T follicular helper cell (primary cell): ENCODE measurements around the gene MLYCD.

Experiments
- DNase-seq: peaks from one replicate; pipeline ENCODE4 v3.0.0-alpha.2; 2020; ENCODE audit warnings: low read depth

The MLYCD gene

DNA sequence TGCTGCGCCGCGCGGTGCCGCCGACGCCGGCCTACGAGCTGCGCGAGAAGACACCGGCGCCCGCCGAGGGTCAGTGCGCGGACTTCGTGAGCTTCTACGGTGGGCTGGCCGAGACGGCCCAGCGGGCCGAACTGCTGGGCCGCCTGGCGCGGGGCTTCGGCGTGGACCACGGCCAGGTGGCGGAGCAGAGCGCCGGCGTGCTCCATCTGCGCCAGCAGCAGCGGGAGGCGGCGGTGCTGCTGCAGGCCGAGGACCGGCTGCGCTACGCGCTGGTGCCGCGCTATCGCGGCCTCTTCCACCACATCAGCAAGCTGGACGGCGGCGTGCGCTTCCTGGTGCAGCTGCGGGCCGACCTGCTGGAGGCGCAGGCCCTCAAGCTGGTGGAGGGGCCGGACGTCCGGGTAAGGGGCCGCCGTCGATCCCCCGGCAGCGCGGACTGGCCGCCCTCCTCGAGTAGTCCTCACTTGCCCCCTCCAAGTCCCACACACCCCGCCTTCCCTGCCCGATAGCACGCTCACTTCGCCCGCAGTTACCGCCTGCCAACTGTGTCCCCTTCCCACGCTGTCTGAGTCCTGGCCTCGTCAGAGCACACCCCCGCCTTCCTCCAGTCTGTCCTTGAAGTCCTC lies 470 bp downstream of the MLYCD start:
- peak; percentile 0 for DNase-seq

GRCh38 chr16:83899978-83900377 lies 1.1 kb downstream of the MLYCD start:
- no peak for DNase-seq

GRCh38 chr16:83900571-83900970 lies 1.7 kb downstream of the MLYCD start:
- DNase-seq: no peak

DNA sequence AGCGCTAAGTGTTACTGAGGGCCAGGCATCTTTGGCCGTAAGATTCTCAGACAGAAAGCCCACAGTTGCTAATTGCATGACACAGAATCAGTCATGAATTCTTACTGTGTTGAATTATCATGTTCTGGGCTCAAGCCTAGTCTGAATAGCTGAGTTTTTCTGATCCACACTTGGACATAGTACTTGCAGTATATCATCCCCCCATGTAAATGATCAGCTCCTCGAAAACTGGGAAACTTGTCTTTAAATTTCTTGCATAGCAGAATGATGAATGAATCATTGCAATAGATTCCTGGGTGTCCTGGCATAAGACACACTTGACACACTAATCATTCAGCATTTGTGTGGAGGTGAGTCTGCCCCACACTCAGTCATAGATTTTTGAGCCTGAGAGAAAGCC lies 2.2 kb downstream of the MLYCD start:
- no peak for DNase-seq

- DNase-seq: no peak
Measured at GRCh38 chr16:83903751-83904150, 4.8 kb downstream of the MLYCD start.

DNA sequence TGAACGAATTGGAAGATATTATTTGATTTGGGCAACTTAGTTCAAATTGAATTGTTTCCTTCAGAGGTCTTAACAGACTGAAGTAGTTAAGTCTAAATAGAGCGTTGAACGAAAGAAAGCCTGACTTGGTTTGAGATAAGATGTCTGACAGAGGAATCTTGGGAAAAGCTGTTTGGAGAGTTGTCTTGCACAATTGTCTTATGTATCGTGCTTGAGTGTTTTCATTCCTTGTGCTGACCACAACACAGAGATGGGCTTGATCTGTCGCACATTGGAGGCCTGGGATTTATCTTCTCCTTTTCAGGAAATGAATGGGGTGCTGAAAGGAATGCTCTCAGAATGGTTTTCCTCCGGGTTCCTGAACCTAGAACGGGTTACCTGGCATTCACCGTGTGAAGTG lies 7.8 kb downstream of the MLYCD start:
- DNase-seq: no peak

GRCh38 chr16:83907111-83907510 lies 8.2 kb downstream of the MLYCD start:
- DNase-seq: no peak

DNA sequence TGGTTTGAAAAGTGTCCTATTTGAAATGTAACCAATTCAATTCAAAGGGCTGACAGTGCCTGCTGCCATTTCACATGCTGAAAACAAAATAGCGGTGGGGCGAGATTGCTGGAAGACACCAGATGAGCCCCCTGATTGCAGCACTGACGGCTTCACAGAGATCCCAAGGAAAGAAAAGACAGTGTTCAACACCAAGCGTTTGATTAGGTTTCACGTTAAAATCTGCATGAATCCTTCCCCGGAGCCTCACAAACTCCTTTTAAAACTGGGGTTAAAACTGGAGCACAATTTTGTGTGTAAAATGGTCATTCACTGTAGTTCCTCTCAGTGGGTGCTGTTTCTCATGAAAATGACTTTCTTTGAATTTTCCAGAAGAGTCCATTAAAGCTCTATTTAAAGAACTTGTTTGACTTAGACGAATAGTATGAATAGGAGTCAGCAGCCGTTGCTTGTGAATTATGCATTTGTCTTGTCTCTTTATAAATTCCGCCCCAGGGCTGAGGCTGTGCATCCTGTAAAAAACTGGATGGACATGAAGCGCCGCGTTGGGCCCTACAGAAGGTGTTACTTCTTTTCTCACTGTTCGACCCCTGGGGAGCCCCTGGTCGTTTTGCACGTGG lies 8.8 kb downstream of the MLYCD start:
- no peak for DNase-seq

- no peak for DNase-seq
Measured at GRCh38 chr16:83908798-83909197, 9.9 kb downstream of the MLYCD start.

- no peak for DNase-seq
Measured at GRCh38 chr16:83911290-83911689, 12.4 kb downstream of the MLYCD start.

DNA sequence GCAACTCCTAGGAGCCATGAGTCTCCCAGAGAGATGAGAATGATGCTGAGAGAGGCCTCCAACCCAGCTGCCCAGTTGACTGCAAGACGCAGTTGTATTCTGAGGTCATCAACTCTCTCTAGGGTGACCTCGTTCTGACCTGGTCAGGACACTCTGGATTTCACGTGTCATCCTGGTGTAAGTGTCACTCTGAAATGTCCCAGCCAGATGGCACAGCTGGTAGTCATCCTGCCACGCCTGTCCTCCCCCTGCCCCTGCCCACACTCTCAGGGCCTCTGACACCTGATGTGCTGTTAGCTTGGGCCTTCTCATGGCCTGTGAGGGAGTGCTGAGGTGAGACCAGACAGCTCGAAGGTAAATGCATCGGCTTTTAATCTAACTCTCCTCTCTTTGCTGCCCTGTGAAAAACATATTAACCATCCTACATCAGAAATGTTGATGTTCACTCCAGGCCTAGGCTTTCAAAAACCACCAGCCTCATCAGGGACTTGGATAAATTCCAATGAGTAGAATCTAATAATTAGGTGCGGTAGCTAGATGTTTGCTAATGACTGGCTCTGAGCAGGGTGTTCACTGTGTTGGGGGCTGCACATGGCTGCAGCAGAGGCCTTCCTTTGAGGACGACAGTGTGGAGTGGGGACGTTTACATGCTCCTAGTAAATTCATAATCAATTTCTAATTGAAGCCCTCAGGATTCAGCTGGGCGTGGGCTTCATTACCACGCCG lies 13.8 kb downstream of the MLYCD start:
- no peak for DNase-seq

DNA sequence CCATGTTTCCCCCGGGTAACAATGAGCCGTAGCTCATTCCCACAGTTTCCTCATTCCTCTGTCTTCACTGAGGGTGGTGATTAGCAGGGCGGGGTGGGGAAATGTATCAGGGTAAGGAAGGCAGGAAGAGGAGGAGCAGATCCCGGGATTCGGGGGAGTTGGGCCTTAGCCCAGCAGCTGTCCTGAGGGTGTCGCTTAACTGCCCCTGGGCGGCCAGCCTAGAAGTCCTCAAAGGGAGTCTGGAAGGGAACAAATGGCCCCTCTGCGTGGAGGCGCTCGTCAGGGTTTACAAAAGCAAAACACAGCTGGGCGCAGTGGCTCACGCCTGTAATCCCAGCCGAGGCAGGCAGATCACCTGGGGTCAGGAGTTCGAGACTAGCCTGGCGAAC lies 14.3 kb downstream of the MLYCD start:
- no peak for DNase-seq

GRCh38 chr16:83914091-83914710 lies 15.3 kb downstream of the MLYCD start:
- no peak for DNase-seq

GRCh38 chr16:83915081-83915480 lies 16.2 kb downstream of the MLYCD start:
- no peak for DNase-seq

- DNase-seq: no peak
Measured at GRCh38 chr16:83915491-83915890, 16.6 kb downstream of the MLYCD start.

DNA sequence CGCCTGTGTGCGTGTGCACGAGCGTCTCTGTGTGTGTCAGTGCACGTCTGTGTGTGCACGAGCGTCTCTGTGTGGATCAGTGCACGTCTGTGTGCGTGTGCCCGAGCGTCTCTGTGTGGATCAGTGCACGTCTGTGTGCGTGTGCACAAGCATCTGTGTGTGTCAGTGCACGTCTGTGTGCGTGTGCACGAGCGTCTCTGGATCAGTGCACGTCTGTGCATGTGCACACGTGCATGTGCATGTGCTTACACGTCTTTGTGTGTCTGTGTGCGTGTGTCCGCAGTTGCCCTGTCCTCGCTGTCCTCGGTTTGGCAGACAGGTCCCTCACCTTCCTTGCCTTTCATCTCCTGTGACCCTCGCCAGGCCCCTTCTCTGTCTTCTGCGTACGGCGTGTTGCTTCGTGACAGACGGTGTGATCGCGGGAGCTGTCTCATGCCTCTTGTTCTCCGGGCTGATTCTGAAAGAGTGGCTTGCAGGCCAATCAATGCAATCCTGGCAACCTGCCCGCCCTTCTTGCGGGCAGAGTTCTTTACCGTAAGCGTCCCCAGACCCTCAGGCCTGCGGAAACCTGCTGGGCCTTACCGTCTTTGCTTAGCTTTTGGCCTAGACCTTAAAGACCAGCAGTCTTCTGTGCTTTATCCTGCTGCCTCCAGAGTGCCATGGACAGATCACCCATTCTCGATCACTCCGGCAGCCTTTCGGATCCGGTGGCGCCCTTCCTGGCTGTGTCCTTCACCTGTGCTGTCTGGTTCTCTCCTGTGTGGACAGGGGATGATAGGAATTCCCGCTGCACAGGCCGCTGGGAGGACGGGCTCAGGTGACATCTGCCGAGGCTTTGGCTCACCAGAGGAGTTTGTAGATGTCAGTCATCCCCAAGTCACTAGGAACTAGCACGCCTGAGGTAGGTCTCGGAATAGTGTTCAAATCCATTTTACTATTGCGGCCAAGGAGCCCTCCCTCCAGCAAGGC lies 18.5 kb downstream of the MLYCD start:
- no peak for DNase-seq

DNA sequence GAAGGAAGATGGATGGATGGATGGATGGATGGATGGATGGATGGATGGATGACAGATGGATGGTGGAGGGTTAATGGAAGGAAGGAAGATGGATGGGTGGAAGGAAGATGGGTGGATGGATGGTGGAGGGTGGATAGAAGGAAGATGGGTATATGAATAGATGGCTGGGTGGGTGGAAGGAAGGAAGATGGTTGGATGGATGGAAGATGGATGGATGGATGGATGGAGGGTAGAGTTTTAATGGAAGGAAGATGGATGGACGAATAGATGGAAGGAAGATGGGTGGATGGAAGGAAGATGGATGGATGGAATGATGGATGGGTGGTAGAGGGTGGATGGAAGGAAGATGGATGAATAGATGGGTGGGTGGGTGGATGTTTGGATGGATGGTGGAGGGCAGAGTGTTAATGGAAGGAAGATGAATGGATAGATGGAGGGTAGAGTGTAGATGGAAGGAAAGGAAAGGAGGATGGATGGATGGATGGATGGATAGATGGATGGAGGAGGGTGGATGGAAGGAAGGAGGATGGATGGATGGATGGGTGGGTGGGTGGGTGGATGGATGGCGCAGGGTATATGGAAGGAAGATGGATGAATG lies 22.1 kb downstream of the MLYCD start:
- no peak for DNase-seq

DNA sequence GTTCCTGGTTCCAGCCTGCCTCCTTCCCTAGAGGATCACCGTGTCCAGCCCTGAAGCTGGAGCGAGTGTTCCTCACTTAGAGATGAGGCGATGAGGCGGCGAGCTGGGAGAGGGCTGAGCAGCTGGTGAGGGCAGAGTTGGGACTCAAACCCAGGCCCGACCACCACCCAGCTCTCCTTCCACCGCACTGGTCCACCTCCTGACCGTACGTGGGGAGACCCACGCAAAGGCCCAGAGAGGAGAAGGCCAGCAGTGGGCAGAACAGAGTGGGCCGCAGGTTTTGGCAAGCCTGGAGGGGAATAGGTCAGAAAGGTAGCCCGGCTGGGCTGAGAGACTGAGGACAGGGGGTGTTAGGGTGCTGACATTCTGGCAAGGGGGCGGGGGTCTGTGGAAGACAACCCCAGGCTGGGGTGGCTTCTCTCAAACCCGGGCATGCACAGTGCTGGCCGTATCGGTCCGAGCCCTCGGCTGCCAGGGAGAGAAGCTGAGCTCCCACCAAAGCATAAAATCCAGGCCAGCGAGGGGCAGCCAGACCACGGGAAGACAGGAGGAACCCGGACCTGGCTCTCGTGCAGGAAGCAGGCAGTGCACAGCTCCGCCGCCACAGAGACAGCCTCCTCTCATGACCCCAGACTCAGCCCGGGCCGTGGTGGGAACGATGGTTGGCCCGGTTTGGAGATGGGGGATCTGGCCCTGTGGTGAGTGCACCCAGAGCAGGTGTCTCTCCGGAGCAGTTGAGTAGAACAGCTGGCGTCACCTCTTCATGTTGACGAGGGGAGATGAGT lies 24.9 kb downstream of the MLYCD start:
- DNase-seq: no peak

DNA sequence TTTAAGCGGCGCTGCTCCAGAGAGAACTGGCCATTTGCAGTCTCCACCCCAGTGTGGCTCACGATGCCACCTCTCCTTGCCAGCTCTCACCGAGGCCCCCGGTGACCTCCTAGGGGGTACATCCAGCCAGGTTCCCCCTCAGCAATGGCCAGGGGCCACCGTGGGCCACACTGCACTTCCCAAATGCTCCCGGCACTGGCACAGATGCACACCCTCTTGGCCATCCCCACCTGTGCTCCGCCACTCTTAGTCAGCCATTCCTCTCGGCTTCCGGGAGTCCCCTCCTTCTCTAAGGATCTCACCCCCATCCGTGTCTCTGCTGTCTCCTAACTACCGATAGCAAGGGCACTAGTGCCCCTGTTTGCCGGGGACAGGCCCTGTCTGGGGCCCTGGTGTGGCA lies 25.8 kb downstream of the MLYCD start:
- no peak for DNase-seq

DNA sequence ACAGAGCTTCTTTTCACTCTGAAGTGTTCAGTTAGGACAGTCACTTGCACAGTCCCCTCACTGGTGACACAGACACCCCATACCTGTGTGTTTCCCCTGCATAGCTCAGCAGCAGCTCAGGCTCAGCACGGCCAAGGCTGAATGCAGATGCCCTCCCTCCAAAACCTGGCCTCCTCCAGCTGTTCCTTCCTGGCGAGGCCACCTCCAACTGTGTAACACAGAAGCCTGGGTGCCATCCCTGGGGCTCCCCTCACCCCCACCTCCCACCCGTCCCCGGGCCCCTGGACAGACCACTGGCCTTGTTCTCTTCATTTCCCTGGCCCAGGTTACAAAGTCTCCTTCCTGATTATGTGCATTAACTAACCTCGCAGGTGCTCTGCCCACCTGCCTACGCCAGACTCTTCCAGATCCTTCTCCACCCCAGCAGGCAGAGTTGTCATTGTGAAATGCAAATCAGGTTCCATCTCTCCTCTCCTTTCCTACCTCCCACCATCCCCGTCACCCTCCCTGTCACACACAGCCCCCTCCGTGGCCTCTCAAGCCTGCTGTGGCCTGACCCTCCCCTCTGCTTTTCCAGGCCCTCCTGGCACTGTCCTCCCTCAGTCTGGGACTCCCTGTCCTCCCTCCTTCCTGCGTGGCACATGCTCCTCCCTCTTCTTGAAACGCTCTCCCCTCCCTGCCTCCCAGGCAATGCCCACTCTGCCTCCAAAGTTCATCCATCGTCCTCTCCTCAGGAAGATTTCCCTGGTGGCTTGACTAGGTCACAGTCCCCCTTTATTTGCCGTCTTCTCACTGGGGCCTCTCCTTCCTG lies 26.4 kb downstream of the MLYCD start:
- DNase-seq: no peak
